Measurements from ENCODE around the gene GPC1.

The GPC1 gene

DNA sequence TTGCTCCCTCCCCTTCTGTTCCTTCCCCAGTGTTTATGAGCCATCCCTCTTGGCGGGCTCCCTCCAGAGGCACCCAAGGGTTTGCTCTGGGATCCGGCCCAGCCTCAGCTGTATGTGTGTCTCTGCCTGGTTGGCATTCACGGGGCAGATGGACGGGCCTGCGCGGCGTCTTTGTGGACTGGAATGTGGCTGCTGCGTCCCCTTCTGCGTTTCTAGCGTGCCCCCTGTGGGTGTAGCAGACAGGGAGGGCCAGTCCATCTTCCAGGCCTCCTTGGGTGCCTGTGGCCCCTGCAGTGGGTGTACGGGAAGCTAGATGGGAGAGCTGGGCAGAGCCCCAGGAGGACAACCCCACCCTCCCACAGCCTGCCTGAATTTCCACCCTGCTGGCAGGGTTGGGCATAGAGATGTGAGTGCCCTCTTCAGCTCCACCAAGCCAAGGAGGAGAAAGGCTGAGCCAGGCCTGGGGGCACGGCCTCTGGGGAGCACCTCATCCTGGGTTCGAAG, 15.7 kb downstream of the GPC1 start:
- H3K27me3 ChIP-seq (ENCODE audit: control insufficient read depth, insufficient read depth, low read length, poor library complexity, severe bottlenecking) = peaks cover 27% of the 10 kb centered on the region
- H3K27ac ChIP-seq (ENCODE audit: insufficient read depth, low read depth, low read length, poor library complexity, severe bottlenecking) = no peak overlapping the region
- H3K4me1 ChIP-seq (ENCODE audit: control insufficient read depth, insufficient read depth, low read length) = peaks cover 51% of the 10 kb centered on the region
- no peaks in the 10 kb centered on the region for H3K9me3 ChIP-seq (ENCODE audit: control insufficient read depth, low read length)
- WGBS, 2 experiments = 82 to 85% methylated on average over 13 of the region's 13 CpGs
- no peak overlapping the region for H3K4me3 ChIP-seq (ENCODE audit: insufficient read depth, low read depth, low read length)
- no peaks in the 10 kb centered on the region for H3K36me3 ChIP-seq (ENCODE audit: control insufficient read depth, insufficient read depth, low read length)

DNA sequence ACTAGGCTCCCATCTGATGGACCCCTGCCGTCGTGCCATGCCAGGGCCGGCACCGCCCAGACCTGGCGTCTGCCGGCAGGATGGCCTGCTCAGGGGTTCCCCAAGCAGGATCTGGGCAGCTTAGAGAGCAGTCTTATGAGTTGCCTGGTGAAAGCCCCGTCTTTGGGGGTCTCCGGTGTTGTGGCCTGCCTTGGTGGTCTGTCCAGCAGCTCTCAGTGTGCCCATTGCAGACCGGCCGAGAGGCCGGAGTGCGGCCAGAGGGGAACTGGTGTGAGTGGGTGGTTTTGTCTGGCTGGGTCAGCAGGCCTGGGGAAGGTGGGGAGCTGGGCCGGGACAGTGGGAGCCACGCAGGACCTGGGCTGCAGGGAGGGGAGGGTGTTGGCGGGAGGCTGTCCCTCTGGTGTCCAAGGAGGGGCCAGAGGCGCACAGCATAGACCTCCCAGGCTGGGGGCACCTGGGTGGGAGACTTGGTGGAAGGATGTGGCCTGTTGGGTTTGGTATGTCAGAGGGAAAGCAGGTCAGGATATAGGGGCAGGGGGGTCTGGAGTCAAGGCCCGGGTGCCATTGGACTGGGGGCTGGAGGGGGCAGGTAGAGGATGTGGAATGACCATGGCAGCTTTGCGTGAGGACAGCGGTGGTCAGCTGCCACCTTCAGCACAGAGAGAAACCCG, 16.5 kb downstream of the GPC1 start:
- Histone ChIP-seq H3K27me3 (ENCODE audit: control insufficient read depth, insufficient read depth, low read length, poor library complexity, severe bottlenecking) (peaks cover 33% of the 10 kb centered on the region), H3K4me3 (ENCODE audit: insufficient read depth, low read depth, low read length) (peak overlapping the region; percentile 63), H3K36me3 (ENCODE audit: control insufficient read depth, insufficient read depth, low read length) (no peaks in the 10 kb centered on the region), H3K9me3 (ENCODE audit: control insufficient read depth, low read length) (no peaks in the 10 kb centered on the region), H3K27ac (ENCODE audit: insufficient read depth, low read depth, low read length, poor library complexity, severe bottlenecking) (no peak overlapping the region), H3K4me1 (ENCODE audit: control insufficient read depth, insufficient read depth, low read length) (peaks cover 59% of the 10 kb centered on the region)
- WGBS, 2 experiments = 62 to 63% methylated on average over 20 of the region's 20 CpGs

DNA sequence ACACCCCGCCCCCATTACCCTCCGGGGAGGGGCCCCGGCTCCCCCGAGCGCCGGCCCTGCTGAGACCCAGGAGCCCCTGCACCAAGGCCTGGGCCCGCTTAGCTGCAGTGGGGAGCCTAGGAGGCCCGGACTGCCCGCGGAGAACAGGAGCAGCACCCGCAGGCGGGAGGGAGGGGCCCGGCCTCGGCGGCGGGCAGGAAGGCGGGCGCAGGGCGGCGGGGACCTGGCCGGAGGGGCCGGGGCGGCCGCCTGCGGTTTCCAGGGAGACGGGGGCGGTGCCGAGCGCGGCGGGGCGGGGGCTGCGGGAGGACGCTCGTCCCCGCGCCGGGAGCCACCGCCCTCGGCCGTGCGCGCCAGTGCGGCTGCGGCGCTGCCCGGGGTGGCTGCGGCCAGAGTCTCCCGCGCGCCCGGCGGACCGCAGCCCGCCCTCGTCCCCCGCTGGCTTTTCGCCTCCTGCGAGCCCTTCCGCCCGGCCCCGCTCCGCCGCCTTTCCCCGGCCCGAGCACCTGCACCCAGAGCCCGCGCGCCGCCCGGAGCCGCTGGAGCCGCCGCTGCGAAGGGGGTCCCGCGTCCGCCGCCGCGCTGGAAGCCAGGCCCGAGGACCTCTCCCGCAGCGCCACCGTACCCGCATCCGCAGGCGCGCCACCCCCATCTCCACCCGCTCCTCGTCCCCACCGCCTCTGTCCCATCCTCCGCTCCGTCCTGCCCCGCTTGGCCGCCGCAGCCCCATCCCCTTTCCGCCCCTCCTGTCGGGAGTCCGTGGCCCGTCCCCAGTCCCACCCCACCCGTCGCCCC, 17.2 kb downstream of the GPC1 start:
- H3K27ac ChIP-seq (ENCODE audit: insufficient read depth, low read depth, low read length, poor library complexity, severe bottlenecking) = no peak overlapping the region
- peak overlapping the region; percentile 63 for H3K4me3 ChIP-seq (ENCODE audit: insufficient read depth, low read depth, low read length)
- no peaks in the 10 kb centered on the region for H3K9me3 ChIP-seq (ENCODE audit: control insufficient read depth, low read length)
- peaks cover 65% of the 10 kb centered on the region for H3K4me1 ChIP-seq (ENCODE audit: control insufficient read depth, insufficient read depth, low read length)
- H3K36me3 ChIP-seq (ENCODE audit: control insufficient read depth, insufficient read depth, low read length) = no peaks in the 10 kb centered on the region
- WGBS, 2 experiments = 0% methylated on average over 99 to 101 of the region's 103 CpGs
- peaks cover 33% of the 10 kb centered on the region for H3K27me3 ChIP-seq (ENCODE audit: control insufficient read depth, insufficient read depth, low read length, poor library complexity, severe bottlenecking)

DNA sequence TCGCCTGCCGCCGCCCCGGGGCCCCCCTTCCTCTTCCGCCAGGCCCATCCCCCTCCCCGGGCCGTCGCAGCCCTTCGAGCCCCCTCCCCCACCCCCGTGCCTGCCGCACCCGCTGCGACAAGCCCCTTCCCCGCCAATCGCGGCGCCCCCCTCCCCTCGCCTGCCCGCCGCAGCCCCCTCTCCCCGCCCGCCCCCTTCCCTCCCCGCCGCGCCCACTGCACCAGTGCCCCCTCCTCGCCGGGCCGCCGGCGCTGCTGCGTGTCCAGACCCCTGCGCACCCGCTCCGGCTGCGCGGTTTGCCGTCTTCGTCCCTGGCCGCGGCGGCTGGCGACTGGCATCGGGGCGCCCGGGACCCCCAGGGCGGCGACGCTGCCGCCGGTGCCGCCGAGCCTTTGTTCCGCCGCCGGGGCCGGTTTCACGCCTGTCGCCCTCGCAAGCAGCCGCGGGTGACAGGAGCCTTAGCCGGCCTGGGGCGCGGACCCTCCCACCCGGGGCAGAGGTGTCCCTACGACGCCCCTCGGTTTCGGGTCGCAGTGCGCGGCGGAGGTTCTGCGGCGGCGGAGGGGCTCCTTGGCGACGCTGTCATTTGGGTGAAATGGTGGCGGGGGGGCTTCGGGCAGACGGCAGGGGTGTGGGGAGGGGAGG, 18.1 kb downstream of the GPC1 start:
- Histone ChIP-seq H3K4me3 (ENCODE audit: insufficient read depth, low read depth, low read length) (peak overlapping the region; percentile 31), H3K4me1 (ENCODE audit: control insufficient read depth, insufficient read depth, low read length) (peaks cover 73% of the 10 kb centered on the region), H3K27me3 (ENCODE audit: control insufficient read depth, insufficient read depth, low read length, poor library complexity, severe bottlenecking) (peaks cover 33% of the 10 kb centered on the region), H3K36me3 (ENCODE audit: control insufficient read depth, insufficient read depth, low read length) (no peaks in the 10 kb centered on the region), H3K27ac (ENCODE audit: insufficient read depth, low read depth, low read length, poor library complexity, severe bottlenecking) (no peak overlapping the region), H3K9me3 (ENCODE audit: control insufficient read depth, low read length) (no peaks in the 10 kb centered on the region)
- 1% methylated on average over 59 to 74 of the region's 81 CpGs for WGBS, 2 experiments

- WGBS, 2 experiments = 17% methylated on average over 35 of the region's 35 CpGs
- Histone ChIP-seq H3K27ac (ENCODE audit: insufficient read depth, low read depth, low read length, poor library complexity, severe bottlenecking) (no peak overlapping the region), H3K36me3 (ENCODE audit: control insufficient read depth, insufficient read depth, low read length) (no peaks in the 10 kb centered on the region), H3K4me3 (ENCODE audit: insufficient read depth, low read depth, low read length) (peak overlapping the region; percentile 31), H3K27me3 (ENCODE audit: control insufficient read depth, insufficient read depth, low read length, poor library complexity, severe bottlenecking) (peaks cover 33% of the 10 kb centered on the region), H3K9me3 (ENCODE audit: control insufficient read depth, low read length) (no peaks in the 10 kb centered on the region), H3K4me1 (ENCODE audit: control insufficient read depth, insufficient read depth, low read length) (peaks cover 80% of the 10 kb centered on the region)
These were observed 18.8 kb downstream of the GPC1 start for GRCh38 chr2:240454106-240454901.

DNA sequence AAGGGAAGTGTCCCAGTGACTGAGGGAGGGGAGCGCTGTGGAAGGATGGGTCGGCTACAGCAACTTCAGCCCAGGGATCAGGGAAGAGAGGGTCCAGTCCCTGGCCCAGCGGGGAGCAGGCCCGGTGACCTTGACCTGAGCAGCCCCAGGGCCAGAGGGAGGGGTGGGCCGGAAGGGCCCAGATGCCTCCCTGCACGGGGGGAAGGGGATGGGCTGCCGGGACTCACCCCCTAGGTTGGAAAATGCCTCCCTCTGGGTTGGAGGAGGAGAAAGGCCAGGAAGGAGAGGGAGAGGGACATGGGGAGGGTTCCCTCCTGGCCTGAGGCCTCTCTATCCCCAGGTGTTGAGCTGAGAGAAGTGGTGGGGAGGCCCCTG, 19.8 kb downstream of the GPC1 start:
- H3K27ac ChIP-seq (ENCODE audit: insufficient read depth, low read depth, low read length, poor library complexity, severe bottlenecking) = no peak overlapping the region
- H3K4me3 ChIP-seq (ENCODE audit: insufficient read depth, low read depth, low read length) = peak overlapping the region; percentile 8
- H3K27me3 ChIP-seq (ENCODE audit: control insufficient read depth, insufficient read depth, low read length, poor library complexity, severe bottlenecking) = peaks cover 33% of the 10 kb centered on the region
- H3K4me1 ChIP-seq (ENCODE audit: control insufficient read depth, insufficient read depth, low read length) = peaks cover 81% of the 10 kb centered on the region
- no peaks in the 10 kb centered on the region for H3K9me3 ChIP-seq (ENCODE audit: control insufficient read depth, low read length)
- 6 to 15% methylated on average over 7 of the region's 7 CpGs for WGBS, 2 experiments
- no peaks in the 10 kb centered on the region for H3K36me3 ChIP-seq (ENCODE audit: control insufficient read depth, insufficient read depth, low read length)

GRCh38 chr2:240455647-240456446, 20.4 kb downstream of the GPC1 start:
- Histone ChIP-seq H3K4me1 (ENCODE audit: control insufficient read depth, insufficient read depth, low read length) (peaks cover 77% of the 10 kb centered on the region), H3K36me3 (ENCODE audit: control insufficient read depth, insufficient read depth, low read length) (no peaks in the 10 kb centered on the region), H3K4me3 (ENCODE audit: insufficient read depth, low read depth, low read length) (peak overlapping the region; percentile 8), H3K9me3 (ENCODE audit: control insufficient read depth, low read length) (no peaks in the 10 kb centered on the region), H3K27ac (ENCODE audit: insufficient read depth, low read depth, low read length, poor library complexity, severe bottlenecking) (no peak overlapping the region), H3K27me3 (ENCODE audit: control insufficient read depth, insufficient read depth, low read length, poor library complexity, severe bottlenecking) (peaks cover 33% of the 10 kb centered on the region)
- 7% methylated on average over 55 of the region's 55 CpGs for WGBS, 2 experiments

DNA sequence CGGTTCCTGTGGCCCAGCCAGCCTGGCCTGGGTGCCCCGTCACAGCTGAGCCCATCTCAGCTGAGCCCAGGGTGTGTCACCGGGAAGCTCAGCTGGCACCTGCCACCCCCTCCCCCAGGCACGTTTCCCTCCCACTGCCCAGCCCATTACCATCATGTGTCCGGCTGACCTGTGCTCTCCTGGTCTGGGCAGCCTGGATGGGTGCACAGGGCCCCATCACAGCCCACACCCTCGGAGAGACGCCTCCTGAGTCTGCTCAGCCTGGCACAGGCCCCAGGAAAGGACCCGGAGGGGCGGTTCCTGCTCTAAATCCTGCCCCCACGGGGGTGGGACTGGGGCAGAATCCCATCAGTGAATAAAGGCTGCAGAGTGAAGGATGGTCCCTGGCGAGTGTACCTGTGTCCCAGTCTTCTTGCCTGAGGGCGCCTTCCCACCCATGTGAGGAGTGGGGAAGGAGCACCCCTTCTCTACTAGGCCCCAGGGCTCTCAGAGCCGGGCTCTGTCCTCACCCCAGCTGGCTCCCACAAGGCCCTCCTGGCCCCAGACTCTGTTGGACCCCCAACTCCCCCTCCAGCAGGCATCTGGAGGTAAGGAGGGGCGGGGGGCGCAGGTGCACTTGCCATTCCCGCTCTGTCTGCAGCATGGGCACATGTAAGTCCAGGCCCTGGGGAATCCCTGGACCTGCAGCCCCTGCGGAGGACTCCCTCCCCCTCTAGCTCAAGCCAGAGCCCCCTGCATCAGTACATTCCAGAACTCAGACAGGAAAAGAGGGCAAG, 21.2 kb downstream of the GPC1 start:
- H3K36me3 ChIP-seq (ENCODE audit: control insufficient read depth, insufficient read depth, low read length) = no peaks in the 10 kb centered on the region
- no peaks in the 10 kb centered on the region for H3K9me3 ChIP-seq (ENCODE audit: control insufficient read depth, low read length)
- H3K27ac ChIP-seq (ENCODE audit: insufficient read depth, low read depth, low read length, poor library complexity, severe bottlenecking) = no peak overlapping the region
- peaks cover 33% of the 10 kb centered on the region for H3K27me3 ChIP-seq (ENCODE audit: control insufficient read depth, insufficient read depth, low read length, poor library complexity, severe bottlenecking)
- WGBS, 2 experiments = 72 to 74% methylated on average over 17 of the region's 17 CpGs
- peaks cover 70% of the 10 kb centered on the region for H3K4me1 ChIP-seq (ENCODE audit: control insufficient read depth, insufficient read depth, low read length)
- no peak overlapping the region for H3K4me3 ChIP-seq (ENCODE audit: insufficient read depth, low read depth, low read length)
